NCI-H1436 (cell line): ENCODE measurements around the gene SLC16A5.
"Not testable (repeated sequence)": the region's sequence is repeated elsewhere in the genome, so short reads cannot be mapped to it uniquely, and the experiment has no call there.

ENCODE experiments used
- DNase-seq: peaks from one replicate; lab custom pipeline; 2025; lab: John Stamatoyannopoulos, UW

The SLC16A5 gene, protein sequence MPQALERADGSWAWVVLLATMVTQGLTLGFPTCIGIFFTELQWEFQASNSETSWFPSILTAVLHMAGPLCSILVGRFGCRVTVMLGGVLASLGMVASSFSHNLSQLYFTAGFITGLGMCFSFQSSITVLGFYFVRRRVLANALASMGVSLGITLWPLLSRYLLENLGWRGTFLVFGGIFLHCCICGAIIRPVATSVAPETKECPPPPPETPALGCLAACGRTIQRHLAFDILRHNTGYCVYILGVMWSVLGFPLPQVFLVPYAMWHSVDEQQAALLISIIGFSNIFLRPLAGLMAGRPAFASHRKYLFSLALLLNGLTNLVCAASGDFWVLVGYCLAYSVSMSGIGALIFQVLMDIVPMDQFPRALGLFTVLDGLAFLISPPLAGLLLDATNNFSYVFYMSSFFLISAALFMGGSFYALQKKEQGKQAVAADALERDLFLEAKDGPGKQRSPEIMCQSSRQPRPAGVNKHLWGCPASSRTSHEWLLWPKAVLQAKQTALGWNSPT

DNA sequence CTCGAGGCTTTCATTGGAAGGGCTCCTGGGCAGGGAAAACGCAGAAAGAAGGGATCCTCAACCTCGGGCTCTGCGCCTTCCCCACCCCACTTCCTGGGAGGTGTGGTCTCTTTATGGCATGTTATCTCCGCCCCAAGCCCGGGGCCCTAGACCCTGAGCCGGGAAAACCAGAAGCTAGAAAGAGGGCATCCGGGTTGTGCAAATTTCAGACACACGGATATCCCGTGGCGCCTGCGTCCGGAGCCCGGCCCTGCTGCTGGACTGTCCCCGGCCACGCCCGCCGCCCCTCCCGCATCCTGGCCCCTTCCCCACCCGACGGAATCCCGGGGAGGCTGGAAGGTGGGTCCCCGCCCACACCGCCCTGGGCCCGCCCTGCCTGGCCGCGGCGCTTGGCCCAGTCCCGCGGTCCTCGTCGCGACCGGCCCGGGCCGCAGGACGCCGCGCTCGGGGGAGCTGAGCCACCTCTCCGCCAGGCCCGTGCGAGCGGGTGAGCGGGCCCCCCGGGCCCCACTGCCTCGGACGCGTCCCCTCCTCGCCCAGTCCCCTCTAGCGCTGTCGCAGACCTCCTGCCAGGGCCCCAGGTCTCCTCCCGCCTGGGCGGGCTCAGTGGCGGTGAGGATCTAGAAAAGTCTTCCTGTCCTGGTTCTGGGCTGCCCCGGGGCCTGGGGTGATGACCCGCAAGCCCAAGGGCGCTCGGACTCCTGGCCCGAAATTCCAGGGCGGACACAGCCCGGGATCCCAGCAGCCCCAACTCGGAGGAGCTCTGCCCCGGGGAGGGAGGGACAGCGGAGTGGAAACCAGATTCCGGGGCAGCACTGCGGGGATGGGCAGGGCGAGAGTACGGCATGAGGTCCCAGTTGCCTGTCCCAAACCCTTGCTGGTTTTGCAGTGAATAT is at the start of gene SLC16A5:
TSS of gene SLC16A5 (plus strand) at position 397 of the 896 bp plus-strand sequence. CDS start 5,683 bp downstream, outside the sequence.
- DNase-seq, result no peak

DNA sequence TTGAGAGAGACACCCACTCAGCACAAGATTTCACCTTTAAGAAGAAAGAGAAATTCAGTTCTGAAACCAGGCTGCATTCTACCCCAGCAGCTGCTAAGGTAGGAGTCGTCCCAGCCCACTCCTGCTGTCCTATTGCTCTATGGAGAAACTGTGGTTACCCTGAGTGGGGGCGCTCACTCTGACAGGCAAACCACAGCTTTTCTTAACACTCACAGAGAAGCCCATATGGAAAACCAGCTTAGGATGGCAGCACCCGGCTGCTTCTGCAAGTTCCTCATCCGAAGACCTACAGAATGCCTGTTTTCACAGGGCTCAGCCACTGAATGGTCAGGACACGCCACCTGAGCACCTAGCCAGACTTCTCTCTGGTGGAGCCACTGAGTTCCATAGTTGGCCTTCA is 48.5 kb upstream of the SLC16A5 start:
- no peak for DNase-seq

DNA sequence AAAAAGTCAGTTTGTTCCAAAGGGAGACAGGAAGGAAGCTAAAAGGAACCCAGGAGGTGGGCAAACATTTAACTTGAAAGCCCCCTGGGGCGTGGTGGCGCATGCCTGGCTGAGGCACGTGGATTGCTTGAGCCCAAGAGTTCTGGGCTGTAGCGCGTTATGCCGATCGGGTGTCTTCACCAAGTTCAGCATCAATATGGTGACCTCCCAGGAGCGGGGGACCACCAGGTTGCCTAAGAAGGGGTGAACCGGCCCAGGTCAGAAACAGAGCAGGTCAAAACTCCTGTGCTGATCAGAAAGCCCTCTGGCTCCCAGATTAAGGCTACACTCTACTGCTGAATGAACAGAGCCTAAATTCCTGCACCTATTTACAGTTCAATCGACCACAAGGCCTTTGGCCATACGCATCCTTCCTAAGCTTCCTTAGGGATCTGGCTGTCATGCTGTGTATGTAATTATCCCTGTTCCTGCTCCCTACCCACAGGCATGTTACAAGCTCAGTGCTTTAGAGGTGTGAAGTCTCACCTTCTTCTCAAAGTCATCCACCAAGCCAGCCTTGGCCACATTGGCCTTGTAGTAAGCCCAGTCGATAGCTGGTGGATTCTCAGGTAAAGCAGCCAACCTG is 46.0 kb upstream of the SLC16A5 start:
- DNase-seq, result no peak

DNA sequence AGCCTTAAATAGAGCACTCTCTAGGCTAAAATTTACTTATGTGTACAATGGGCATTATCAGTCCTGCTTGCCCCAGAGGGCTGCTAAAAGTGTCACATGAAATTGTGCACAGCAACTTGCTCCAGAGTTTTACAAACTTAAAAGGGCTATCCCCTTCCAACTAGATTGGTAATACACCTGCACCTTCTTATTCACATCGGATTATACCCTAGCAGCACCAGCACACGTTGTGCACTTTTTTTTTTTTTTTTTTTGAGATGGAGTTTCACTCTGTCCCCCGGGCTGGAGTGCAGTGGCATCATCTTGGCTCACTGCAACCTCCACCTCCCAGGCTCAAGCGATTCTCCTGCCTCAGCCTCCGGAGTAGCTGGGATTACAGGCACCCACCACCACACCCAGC is 44.0 kb upstream of the SLC16A5 start:
- not testable (repeated sequence) for DNase-seq

DNA sequence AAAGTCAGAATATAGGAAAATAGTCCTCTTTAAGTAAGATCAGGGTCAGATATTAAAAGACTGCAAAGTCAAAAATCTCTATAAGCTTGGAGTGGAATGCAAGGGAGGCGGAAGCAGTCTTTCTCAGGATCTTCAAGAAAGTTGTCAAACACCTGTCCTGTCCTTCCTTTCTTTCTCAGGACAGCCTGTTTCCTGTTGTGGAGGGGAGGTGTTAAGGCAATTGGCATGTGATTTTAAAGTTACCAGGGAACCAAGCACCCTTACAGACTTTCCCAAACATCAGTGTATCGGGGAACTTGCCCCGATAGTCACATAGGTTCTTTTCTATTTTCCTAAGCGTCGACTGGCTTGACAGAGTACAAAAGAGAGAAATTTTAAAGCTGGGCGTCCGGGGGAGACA is 43.0 kb upstream of the SLC16A5 start:
- DNase-seq, result no peak

DNA sequence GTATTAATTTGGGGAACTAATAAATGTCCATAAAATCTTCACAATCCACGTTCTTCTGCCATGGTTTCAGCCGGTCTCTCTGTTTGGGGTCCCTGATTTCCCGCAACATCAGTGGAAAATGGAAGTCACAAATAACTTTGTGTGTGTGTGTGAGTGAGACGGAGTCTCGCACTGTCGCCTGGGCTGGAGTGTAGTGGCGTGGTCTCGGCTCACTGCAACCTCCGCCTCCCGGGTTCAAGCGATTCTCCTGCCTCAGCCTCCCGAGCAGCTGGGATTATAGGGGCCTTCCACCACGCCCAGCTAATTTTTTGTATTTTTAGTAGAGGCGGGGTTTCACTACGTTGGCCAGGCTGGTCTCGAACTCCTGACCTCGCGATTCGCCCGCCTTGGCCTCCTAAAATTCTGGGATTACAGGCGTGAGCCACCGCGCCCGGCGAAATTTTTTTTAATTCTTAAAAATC is 41.8 kb upstream of the SLC16A5 start:
- DNase-seq, result not testable (repeated sequence)

DNA sequence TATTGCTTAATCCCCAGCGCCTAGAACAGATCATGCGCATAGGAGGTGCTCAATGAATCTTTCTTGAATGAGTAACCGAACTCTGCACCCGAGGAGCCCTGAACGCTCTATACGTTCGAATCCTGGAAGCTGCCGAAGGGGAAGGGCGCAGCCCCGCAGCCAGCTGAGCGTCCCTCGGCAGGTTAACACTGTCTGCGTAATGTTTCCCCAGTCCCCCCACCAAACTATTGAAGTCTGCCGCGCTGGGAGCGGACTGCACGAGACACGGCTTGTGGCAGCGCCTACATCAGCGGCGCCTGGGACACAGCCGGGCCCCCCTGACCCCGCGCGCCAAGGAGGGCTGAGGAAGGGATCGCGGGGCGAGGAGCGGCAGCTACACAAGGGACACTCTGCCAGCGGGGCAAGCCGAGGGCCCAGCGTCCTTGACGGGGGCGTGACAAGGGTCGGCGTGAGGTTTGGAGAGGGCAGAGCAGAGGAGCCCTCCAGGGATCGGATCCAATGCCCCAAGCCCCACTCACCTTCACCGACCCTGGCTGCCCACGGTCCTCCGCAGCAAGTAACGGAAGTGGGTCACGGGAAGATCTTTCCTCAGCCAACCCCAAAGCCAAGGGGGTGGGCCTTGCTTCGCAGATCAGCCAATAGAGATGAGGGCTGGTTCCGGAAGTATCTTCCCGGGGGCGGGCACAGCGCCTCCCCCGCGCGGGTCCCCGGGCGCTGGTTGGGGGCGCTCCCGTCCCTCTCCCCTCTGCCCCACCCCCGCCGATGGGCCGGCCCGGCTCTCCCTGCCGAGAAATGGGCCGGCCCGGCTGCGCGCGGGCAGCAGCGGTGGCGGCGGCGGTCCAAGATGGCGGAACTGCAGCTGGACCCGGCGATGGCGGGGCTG is 41.1 kb upstream of the SLC16A5 start, which contains the start of the genes ATP5PD and KCTD2:
TSS of gene ATP5PD (minus strand) at position 563 of the 883 bp plus-strand sequence. CDS start 4,319 bp downstream, outside the sequence.
TSS of gene KCTD2 (plus strand) at position 819 of the 883 bp plus-strand sequence. CDS start at position 845, 26 bp downstream.
- DNase-seq, result peak; percentile 98

DNA sequence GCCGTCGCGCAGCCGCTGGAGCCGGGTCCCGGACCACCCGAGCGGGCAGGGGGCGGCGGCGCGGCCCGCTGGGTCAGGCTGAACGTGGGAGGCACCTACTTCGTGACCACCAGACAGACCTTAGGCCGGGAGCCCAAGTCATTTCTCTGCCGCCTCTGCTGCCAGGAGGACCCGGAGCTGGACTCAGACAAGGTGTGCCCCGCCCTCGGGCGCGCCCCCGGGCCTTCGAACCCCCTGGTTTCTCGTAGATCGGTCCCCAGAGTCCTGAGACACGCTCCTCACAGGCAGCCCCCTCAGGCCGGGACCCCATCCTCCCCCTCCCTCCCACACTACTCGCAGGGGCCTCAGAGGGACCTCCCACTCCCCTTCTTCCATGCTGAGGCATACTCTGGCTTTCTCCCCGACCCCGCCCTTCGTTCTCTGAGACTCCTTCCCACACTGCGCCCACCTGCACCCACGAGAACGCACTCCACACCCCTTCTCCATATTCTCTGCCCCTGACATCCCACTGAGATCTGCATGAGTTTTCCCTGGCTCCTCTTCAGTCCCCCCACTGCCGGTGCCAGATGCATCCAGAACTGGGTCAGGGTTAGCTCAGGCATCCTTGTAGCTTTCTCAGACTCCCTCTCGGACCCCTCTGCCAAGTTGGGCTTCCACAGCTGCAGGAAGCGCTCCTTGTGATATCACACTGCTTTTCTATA is 40.2 kb upstream of the SLC16A5 start:
- DNase-seq, result no peak

DNA sequence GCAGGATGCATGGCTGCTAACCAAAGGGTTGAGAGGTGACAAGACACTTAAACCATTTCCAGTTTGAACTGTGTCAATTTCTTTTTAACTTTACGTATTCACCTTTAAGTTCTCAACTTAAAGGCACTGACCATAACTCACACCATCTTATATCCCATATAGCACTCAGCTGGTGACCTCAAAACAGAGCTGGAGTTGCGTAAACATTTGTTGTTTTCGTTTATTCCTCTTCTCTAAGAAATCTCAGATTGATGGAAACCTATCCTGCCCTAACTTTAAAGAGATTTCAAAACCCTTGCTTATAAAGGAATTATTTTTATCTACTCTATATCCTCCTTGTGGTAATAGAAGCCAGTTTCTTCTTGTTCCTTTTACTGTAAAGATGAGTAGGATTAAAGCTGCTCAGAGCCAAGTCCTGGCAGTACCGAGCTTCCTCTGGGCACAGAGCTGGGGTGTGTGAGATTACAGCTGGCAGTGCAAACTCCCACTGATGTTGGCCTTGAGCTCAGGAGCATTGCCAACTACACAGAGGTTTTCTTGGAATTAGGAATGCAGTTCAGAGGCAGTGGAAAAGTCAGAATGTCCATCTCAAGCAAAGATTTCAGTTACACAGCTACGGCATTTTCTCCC is 39.4 kb upstream of the SLC16A5 start:
- no peak for DNase-seq

DNA sequence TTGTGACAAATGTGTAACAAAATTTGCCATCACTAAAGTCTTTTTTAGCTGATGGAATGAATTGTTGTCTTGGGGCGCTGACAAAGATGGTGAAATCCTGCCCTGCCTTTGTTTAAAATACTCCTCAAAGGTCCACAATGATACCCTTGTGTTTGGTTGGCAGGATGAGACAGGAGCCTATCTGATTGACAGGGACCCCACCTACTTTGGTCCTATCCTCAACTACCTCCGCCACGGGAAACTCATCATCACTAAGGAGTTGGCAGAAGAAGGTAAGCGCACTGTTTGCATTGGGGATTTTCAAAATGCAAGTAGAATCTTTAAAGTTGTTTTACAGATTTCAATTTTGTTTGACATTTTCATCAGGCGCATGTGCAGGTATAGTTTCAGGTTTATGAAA is 38.7 kb upstream of the SLC16A5 start:
- no peak for DNase-seq

DNA sequence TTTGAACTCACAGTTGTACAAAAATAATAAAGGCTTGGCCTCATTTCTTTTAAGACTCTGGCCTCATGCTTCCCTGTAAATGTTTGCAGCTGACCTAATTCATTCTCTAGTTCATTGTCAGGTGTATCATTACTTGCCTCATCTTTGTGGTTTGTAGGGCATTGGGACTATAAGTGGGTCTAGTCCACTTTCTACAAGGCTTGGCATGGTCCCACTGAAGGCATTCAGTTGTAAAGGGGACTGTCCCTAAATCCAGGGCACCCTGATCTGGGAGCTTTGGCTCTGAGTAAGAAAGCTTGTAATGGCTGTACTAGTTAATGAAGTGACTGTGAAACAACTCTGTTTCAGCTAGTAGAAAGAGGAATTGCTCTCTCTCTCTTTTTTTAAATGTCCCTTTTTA is 38.0 kb upstream of the SLC16A5 start:
- no peak for DNase-seq

DNA sequence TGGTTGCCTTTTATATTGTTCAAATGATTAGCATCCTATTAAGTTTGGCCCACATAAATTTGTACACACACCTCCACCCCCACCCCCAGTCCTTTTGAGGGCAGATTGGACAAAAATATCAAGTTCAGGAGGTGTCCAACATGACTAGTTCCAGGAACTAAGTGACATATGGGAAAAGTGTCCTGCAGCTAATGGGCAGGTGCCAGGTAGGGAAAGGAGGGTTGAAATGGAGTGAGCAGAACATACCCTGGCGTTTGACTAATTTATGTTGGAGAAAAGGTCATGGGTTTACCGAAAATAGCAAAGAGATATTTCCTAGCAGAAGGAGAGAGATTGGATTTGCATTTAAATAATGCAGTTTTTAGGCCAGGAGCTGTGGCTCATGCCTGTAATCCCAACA is 35.8 kb upstream of the SLC16A5 start:
- no peak for DNase-seq

DNA sequence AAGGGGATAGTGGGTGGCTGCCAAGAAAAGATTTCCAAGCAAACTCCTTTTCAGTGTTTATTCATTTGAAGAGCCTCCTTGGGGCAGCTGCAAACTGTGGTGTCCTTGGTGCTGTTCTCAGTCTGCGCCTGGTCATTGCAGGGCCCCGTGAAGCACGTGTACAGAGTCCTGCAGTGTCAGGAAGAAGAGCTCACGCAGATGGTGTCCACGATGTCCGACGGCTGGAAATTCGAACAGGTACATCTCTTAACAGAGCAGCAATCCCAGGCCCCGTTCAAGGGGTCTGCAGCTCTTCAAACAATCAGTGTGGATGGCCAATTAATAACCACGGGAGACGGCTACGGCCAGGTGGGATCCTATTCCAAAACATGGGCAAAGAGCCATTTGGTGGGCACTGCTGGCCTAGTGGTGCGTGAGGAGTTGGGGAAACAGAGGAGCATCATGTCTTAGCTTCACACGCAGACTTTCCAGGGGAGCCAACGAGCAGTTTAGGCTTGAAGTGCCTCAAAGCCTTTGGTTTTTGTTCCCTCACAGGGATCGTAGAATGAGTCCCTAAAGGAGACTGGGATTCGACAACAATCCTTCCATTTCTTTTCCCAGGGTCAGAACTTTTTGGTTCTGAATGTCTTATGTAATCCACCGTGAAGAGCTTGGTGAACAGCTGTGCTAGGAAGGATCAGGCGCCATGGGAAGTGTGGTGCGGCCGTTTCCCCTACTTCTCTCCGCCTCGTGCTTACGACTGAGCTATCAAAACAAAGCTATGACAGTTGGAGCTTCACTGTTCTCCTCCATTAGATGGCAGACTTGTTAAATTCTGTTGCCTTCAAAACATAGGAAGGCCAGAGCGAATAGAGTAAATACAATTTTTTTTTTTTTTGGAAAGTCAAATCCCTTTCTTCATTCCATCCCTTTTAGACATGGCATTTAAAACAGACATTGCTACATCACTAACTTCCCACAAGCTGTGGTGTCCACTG is 28.1 kb upstream of the SLC16A5 start:
- DNase-seq, result no peak

DNA sequence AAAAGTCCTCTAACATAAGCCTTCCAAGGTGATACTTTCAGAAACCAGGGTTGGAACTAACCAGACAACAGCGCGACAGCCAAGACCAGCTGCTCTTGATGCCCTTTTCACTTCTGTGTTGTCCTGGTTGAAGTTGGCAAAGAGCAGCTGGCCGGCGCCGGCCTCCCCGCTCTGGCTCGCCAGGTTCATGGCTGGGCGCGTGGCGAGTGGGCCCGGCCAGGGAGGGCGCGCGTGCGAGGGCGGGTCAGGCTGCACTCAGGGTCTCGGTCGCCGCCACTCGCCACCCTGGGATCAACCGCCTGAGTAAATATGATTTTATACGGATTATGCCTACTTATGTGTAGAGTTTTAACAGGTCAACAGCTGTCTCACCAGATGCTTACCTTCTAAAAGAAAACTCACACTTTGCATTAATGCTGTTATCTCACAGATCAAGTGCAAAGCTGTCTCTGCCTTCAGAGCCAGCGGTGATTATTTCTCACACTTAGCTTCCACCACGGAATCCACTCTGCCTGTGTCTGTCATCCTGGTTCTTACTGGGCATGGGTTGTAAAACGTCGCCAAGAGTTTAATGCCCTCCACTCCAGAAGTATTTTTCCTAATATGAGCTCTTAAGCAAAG is 27.2 kb upstream of the SLC16A5 start:
- no peak for DNase-seq

DNA sequence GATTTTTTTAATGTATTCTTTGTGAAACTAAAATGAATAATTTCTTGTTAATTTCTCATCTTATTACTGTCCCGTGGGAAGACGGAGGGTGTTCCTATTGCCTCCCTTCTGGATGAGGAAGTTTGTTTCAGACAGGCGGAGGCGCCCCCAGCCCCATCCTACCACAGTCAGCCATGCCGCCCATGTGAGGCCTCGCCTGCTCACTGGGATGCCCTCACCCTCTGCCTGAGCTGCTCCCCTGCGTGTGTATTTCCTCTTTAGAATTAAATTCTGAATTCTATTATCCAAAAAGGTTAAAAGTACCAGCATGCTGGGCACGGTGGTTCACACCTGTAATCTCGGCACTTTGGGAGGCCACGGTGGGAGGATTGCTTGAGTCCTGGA is 26.7 kb upstream of the SLC16A5 start:
- no peak for DNase-seq

DNA sequence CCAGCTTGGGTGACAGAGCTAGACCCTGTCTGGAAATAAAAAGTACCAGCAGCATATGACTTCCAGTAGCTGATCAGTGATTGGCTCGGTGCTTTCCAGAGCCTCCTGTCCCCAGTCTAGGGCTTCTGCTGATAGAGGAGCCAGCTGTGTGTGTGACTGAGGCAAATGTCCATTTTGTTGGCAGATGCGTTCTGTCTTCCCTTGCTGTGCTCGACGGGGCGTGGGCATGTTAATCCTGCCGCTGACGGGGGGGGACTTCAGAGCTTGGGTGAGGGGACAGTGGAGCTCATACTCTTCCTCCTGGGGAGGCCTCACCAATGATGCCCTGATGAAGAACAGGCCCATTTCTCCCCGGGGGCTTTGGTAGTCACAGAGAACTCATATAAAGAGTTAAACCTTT is 26.1 kb upstream of the SLC16A5 start:
- no peak for DNase-seq

DNA sequence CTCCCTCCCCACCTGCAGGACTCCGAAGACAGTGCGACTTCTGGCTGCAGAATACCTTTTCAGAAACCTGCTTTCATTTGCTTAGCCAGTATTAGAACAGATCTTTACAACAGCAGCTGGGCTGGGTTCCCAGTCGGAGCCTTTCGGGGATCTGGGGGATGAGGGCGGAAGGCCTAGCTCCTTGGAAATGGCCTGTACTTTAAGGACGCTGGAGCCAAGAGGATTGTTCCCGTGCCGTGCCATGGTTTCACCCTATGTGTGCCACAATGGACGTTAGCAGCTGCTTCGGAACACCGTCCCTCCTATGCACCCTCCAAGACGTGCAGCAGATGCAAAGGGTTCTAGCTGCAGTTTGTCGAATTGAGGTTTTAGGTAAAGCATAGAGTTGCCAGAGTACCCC is 24.6 kb upstream of the SLC16A5 start:
- no peak for DNase-seq

DNA sequence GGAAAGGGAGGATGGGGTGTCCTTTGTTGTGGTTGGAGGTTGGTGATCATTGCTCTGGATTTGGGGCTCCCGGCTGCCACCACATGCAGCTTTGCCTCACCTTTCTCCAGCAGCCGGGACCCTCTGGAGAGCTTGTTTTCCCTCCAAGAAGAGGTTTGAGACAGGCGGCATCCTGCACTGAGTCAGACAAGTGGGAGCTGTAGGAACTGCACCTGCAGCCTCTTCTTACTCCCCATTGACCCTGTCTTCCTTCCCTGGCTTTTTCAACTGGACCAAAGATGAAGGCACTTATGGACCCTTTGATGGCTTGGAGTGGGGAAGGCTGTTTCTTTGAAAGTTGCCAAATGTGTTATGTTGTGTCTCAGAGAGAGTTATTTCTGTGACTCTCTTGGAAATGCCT is 24.1 kb upstream of the SLC16A5 start:
- no peak for DNase-seq
